Prostate gland (tissue), 2 donors: Measurements from ENCODE around the gene RSBN1. TPM values are rescaled to one million over a fixed set of nuclear protein-coding genes. Genes with fewer than 3 reads are reported as not detected.

Source experiments
- DNase-seq: peaks from one replicate; pipeline ENCODE4 v3.0.0-alpha.2; 2019; ENCODE audit warnings: low spot score
- H3K27ac ChIP-seq, 2 donors: fragments of 200-600 bp; sonication (generic); 2 replicates each; pipeline ENCODE4 v1.5.1; 2017 to 2019
- H3K27me3 ChIP-seq: fragments of 200-600 bp; sonication (generic); replicated peaks from 2 replicates; pipeline ENCODE4 v1.5.1; 2019; ENCODE audit not compliant: insufficient read depth
- H3K36me3 ChIP-seq, 2 donors: fragments of 200-600 bp; sonication (generic); 1 replicate in 1 of 2; 2 replicates in 1 of 2; pipeline versions ENCODE4 v1.5.1 to v1.8.1; 2017 to 2019
- H3K4me1 ChIP-seq: fragments of 200-600 bp; sonication (generic); replicated peaks from 2 replicates; pipeline ENCODE4 v1.5.1; 2019
- H3K4me3 ChIP-seq, 2 donors: fragments of 200-600 bp; sonication (generic); 2 replicates each; pipeline ENCODE4 v1.5.1; 2017 to 2019
- H3K9me3 ChIP-seq: fragments of 200-600 bp; sonication (generic); 2 replicates; pipeline ENCODE4 v1.5.1; 2017
- POLR2A ChIP-seq: fragments of 450-650 bp; IDR thresholded peaks from one replicate; pipeline ENCODE4 v1.6.1; 2016; ENCODE audit warnings: antibody characterized with exemption, mild to moderate bottlenecking
- POLR2AphosphoS5 ChIP-seq: sonication (generic); formaldehyde crosslinking; IDR thresholded peaks from one replicate; pipeline ENCODE4 v1.6.1; 2017; ENCODE audit warnings: antibody characterized with exemption
- WGBS: methylation state at CpG from one replicate; pipeline ENCODE4 v1.1.5; 2018; 5-methylcytosine and 5-hydroxymethylcytosine counted together
- intact Hi-C: fragments of 100-400 bp; cut with DNase I; formaldehyde crosslinking; loops from one replicate; pipeline ENCODE4 v1.14.2; 2022
- total RNA-seq, 2 donors: library from RNA; depleted of rRNA; stranded (reverse); fragments of >200 nt; gene quantifications; one replicate each; pipeline ENCODE4 v1.1.0, GENCODE V29; 2016
- TF ChIP-seq, protein P1 (sequence below), 4 experiments: fragments of 200-600 bp in 2 of 4; fragments of 450-650 bp in 2 of 4; sonication (generic) in 2 of 4; IDR thresholded peaks; 1 replicate in 3 of 4; 2 replicates in 1 of 4; pipeline ENCODE4 v1.5.1; 2016 to 2019; ENCODE audit warnings: antibody characterized with exemption in 4 of 4, mild to moderate bottlenecking in 2 of 4, moderate library complexity in 2 of 4

RSBN1 gene
- total RNA-seq, 2 donors from 2014 or later, result 23.1 to 24.0 TPM

- no peak for DNase-seq
- H3K36me3 ChIP-seq, result no peaks in the 10 kb centered on the region
- TF ChIP-seq, protein P1, sequence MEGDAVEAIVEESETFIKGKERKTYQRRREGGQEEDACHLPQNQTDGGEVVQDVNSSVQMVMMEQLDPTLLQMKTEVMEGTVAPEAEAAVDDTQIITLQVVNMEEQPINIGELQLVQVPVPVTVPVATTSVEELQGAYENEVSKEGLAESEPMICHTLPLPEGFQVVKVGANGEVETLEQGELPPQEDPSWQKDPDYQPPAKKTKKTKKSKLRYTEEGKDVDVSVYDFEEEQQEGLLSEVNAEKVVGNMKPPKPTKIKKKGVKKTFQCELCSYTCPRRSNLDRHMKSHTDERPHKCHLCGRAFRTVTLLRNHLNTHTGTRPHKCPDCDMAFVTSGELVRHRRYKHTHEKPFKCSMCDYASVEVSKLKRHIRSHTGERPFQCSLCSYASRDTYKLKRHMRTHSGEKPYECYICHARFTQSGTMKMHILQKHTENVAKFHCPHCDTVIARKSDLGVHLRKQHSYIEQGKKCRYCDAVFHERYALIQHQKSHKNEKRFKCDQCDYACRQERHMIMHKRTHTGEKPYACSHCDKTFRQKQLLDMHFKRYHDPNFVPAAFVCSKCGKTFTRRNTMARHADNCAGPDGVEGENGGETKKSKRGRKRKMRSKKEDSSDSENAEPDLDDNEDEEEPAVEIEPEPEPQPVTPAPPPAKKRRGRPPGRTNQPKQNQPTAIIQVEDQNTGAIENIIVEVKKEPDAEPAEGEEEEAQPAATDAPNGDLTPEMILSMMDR (IDR thresholded peaks at IDR 0.05), result no peak
- TF ChIP-seq POLR2AphosphoS5, result no peak
- no peak for TF ChIP-seq POLR2A
- WGBS, result 83% methylated on average over 5 of the region's 5 CpGs
- intact Hi-C loops, result no loop called here
- no peaks in the 10 kb centered on the region for H3K27me3 ChIP-seq
- no peaks in the 10 kb centered on the region for H3K4me1 ChIP-seq
- no peak overlapping the region for H3K27ac ChIP-seq
- H3K4me3 ChIP-seq, result no peak overlapping the region
- no peaks in the 10 kb centered on the region for H3K9me3 ChIP-seq
These were observed 28.0 kb downstream of the RSBN1 start for GRCh38 chr1:113784104-113784779.

- no peaks in the 10 kb centered on the region for H3K9me3 ChIP-seq
- DNase-seq, result no peak
- no peak overlapping the region for H3K27ac ChIP-seq
- TF ChIP-seq POLR2A (no peak), POLR2AphosphoS5 (no peak)
- TF ChIP-seq, protein P1 (IDR thresholded peaks at IDR 0.05), result no peak
- intact Hi-C loops, result no loop called here
- H3K4me3 ChIP-seq, result no peak overlapping the region
- no peaks in the 10 kb centered on the region for H3K4me1 ChIP-seq
- H3K27me3 ChIP-seq, result no peaks in the 10 kb centered on the region
- H3K36me3 ChIP-seq, result no peaks in the 10 kb centered on the region
- WGBS, result 48% methylated on average over 4 of the region's 4 CpGs
These were observed 28.8 kb downstream of the RSBN1 start for GRCh38 chr1:113783254-113784103.

- Histone ChIP-seq H3K36me3 (no peaks in the 10 kb centered on the region), H3K9me3 (no peaks in the 10 kb centered on the region), H3K4me3 (no peak overlapping the region), H3K27ac (no peak overlapping the region), H3K4me1 (no peaks in the 10 kb centered on the region), H3K27me3 (no peaks in the 10 kb centered on the region)
- 54% methylated on average over 2 of the region's 2 CpGs for WGBS
- intact Hi-C loops, result no loop called here
- TF ChIP-seq POLR2A (no peak), POLR2AphosphoS5 (no peak)
- TF ChIP-seq, protein P1 (IDR thresholded peaks at IDR 0.05), result no peak
- DNase-seq, result no peak
These were observed 29.9 kb downstream of the RSBN1 start for GRCh38 chr1:113782406-113782805.

DNA sequence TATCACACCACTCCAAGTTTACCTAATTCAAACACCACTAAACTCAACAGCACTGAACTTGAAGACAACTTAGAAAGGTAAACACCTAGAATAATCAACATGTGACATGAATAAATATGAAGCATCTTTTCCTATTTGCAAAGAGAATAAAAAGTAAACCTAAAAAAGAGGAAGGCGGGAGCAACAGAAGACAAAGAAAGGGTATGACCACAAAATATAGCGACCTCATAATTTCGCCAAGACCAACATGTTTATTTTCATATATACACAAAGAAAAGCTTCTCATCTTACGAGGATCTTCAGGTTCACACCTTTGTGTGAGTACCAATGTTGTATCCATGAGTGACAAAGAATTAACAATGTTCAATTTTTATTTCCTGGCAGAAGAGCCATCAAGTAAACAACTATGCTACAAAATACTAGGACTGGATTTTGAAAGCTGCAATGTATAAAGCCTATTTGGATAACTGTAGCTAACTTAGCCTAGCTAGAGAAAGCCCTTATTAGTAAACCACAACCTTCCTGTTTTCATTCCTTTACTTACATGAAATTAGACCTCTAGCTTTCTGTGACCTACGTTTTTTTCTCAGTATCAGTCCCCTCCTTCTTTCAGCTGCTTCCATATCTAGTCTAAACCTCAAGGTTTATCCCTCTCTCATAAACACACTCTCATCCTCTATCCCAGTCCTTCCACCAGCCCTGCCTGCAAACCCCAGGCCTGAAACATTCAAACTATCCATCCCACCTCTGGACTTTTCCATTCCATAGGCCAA, 31.7 kb downstream of the RSBN1 start:
- no peaks in the 10 kb centered on the region for H3K36me3 ChIP-seq
- H3K4me3 ChIP-seq, result no peak overlapping the region
- H3K27ac ChIP-seq, result no peak overlapping the region
- intact Hi-C loops, result no loop called here
- H3K4me1 ChIP-seq, result no peaks in the 10 kb centered on the region
- TF ChIP-seq POLR2A (no peak), POLR2AphosphoS5 (no peak)
- TF ChIP-seq, protein P1 (IDR thresholded peaks at IDR 0.05), result no peak
- no peak for DNase-seq
- H3K27me3 ChIP-seq, result no peaks in the 10 kb centered on the region
- 64% methylated on average over 5 of the region's 5 CpGs for WGBS
- no peaks in the 10 kb centered on the region for H3K9me3 ChIP-seq
